Lower leg skin (tissue), 4 donors: ENCODE results near the gene PLCH1. TPM values are rescaled to one million over a fixed set of nuclear protein-coding genes. Genes with fewer than 3 reads are reported as not detected.
A peak's percentile ranks its signal among the peaks of the same experiment; 100 is the strongest.

Experiments used
- DNase-seq, 2 donors: peaks; one replicate each; pipeline ENCODE4 v3.0.0-alpha.2; 2019; ENCODE audit warnings: low spot score in 2 of 2
- H3K4me3 ChIP-seq: fragments of 200-600 bp; sonication (generic); 2 replicates; pipeline ENCODE4 v1.5.1; 2017; ENCODE audit warnings: mild to moderate bottlenecking, low read depth; ENCODE audit not compliant: poor library complexity, severe bottlenecking
- POLR2A ChIP-seq, 2 donors: fragments of 450-650 bp; IDR thresholded peaks; one replicate each; pipeline ENCODE4 v1.6.1; 2016 to 2017; ENCODE audit warnings: antibody characterized with exemption in 2 of 2, mild to moderate bottlenecking in 1 of 2, moderate library complexity in 1 of 2
- WGBS, 2 donors: methylation state at CpG; one replicate each; pipeline ENCODE4 v1.1.5; 2018; 5-methylcytosine and 5-hydroxymethylcytosine counted together
- intact Hi-C: fragments of 100-400 bp; cut with DNase I; formaldehyde crosslinking; loops from one replicate; pipeline ENCODE4 v1.15.0; 2023; ENCODE audit warnings: low total_unique reads
- total RNA-seq, 4 donors: library from RNA; depleted of rRNA; stranded (reverse); fragments of >200 nt; gene quantifications; one replicate each; pipeline ENCODE4 v1.1.0, GENCODE V29; 2016
- TF ChIP-seq, protein P1 (sequence below), 3 donors: fragments of 450-650 bp; IDR thresholded peaks; one replicate each; pipeline ENCODE4 v1.5.1; 2016; ENCODE audit warnings: antibody characterized with exemption in 3 of 3, mild to moderate bottlenecking in 3 of 3, moderate library complexity in 2 of 3

Gene PLCH1
- total RNA-seq, 4 donors from 2014 or later = 0.55 to 1.2 (median 0.79) TPM

DNA sequence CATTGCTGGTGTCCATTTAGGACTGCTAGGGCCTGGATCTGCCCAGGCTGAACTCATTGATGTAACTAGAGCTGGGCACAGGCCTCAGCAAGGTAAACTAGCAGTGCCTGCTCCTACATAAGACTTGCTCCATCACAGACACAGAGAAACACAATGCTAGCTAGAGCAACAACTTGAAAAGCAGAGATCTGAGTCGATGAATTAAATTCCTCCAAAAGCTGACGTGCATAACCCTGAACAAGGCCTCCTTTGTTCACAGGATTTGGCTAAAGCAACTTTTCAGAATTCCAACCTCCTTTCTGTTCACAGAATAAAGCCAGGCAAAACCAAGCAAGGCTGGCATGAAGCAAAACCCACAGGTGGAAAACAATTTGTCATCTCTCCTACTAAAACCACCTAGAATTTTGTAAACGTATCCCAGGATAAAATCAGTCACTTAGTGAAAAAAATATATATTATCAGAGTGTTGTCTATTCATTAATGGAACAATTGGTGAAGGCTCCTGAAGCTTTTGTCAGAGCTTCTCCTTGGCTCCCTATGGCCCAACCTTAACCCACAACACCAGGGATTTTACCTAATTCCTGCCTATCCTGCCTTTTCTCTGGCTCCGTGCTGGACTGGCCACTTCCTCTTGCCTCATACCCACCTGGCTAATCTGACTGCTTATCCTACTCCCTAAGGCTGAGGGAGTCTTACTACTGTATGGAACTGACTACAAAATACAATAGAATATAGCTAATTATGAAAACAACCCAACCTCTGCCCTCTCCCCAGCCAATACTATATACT, 39.9 kb downstream of the PLCH1 start:
- no peak for DNase-seq
- 72 to 77% methylated on average over 4 of the region's 4 CpGs for WGBS, 2 donors
- no peak overlapping the region for H3K4me3 ChIP-seq
- intact Hi-C loops = no loop called here
- no peak for TF ChIP-seq POLR2A (IDR thresholded peaks at IDR 0.05)
- TF ChIP-seq, protein P1, sequence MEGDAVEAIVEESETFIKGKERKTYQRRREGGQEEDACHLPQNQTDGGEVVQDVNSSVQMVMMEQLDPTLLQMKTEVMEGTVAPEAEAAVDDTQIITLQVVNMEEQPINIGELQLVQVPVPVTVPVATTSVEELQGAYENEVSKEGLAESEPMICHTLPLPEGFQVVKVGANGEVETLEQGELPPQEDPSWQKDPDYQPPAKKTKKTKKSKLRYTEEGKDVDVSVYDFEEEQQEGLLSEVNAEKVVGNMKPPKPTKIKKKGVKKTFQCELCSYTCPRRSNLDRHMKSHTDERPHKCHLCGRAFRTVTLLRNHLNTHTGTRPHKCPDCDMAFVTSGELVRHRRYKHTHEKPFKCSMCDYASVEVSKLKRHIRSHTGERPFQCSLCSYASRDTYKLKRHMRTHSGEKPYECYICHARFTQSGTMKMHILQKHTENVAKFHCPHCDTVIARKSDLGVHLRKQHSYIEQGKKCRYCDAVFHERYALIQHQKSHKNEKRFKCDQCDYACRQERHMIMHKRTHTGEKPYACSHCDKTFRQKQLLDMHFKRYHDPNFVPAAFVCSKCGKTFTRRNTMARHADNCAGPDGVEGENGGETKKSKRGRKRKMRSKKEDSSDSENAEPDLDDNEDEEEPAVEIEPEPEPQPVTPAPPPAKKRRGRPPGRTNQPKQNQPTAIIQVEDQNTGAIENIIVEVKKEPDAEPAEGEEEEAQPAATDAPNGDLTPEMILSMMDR (IDR thresholded peaks at IDR 0.05) = no peak

DNA sequence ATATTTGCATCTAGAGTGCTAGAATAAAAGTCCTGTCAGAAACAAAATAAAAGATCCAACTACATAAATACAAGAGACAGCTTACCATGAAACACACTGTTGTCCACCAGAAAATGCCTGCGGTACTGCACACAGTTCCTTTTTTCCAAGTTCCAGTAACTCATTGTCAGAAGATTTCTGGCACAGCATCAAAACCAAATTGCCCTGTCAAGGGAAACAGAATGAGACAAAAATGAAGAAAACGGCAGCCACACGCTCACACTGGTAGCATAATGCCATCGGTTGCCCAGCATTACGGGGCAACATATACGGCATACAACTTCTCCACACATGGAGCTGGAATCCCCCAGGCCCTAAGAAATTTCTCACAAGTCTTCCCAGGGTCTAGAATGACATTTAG, 40.8 kb downstream of the PLCH1 start:
- 64 to 68% methylated on average over 6 of the region's 6 CpGs for WGBS, 2 donors
- TF ChIP-seq POLR2A (IDR thresholded peaks at IDR 0.05) = no peak
- TF ChIP-seq, protein P1 (IDR thresholded peaks at IDR 0.05) = no peak
- H3K4me3 ChIP-seq = no peak overlapping the region
- DNase-seq = peak in 1 of 2 donors; percentile 16
- intact Hi-C loops = no loop called here

DNA sequence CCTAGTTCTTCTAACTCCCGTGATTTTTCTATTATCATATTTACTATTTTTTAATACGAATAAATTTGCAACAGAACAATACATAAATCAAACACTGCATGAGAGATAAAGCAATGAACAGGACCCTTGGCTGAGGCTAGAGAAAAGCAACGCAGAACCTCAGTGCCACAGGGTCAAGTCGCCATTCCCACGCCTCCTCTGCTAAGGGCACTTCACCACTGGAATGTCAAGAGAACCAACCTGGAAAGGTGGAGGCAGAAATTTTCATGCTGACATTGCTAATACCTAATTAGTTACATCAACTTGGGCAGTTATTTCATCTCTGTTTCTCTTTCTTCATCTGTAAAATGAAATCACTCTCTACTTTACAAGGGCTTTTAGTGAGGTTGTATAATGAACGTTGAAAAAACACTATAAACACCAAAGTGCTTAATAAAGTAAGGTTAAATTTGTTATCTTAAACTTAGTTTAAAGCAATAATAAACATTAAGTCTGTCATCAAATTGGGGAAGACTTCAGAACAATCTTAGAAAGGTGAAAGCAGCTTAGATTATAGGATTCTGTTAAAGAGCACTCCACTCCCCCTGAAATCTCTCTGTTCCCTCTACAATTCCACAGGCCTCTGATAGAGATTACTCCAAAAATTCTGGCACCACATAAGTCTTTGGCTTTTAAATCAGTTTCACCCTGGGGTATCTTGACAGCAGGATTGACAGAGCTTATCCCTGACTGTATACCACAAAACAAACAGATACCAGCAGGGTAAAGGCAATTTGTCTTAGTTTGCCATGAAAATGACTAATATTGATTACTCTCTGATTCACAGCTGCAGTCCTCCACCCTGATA, 41.9 kb downstream of the PLCH1 start:
- intact Hi-C loops = no loop called here
- H3K4me3 ChIP-seq = no peak overlapping the region
- WGBS, 2 donors = 77% methylated on average over 6 of the region's 6 CpGs
- no peak for TF ChIP-seq POLR2A (IDR thresholded peaks at IDR 0.05)
- TF ChIP-seq, protein P1 (IDR thresholded peaks at IDR 0.05) = no peak
- no peak for DNase-seq

DNA sequence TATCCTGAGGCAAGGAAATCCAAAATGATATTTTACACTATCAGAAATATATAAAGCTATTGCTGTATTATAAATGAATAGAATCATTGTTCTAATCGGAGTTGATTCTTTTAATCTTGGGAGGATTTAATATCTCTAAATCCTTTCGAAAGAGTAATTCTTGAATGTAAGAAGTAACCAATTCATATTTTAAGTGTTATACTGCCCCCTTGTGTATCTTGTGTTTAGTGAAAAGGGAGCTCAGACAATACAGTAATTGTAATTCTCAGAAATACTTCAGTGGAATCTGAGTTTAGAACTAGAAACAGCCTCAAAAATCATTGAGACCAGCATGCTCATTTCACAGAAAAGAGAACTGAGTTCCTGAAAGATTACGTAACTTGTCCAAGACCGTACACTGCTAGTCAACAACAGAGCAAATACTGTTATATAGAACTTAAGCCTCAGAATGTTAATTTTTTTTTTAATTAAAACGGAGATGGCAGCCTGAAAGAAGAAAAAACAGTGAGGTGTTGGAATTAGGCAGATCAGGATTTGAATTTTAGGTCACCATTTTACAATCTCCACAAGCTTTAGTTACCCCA, 42.9 kb downstream of the PLCH1 start:
- 31 to 32% methylated on average over 5 of the region's 5 CpGs for WGBS, 2 donors
- intact Hi-C loops = loop anchor here (2.0 kb wide), 1 partner anchor 343 kb away; no protein-coding TSS in a partner anchor
- no peak overlapping the region for H3K4me3 ChIP-seq
- TF ChIP-seq, protein P1 (IDR thresholded peaks at IDR 0.05) = no peak
- no peak for TF ChIP-seq POLR2A (IDR thresholded peaks at IDR 0.05)
- no peak for DNase-seq

DNA sequence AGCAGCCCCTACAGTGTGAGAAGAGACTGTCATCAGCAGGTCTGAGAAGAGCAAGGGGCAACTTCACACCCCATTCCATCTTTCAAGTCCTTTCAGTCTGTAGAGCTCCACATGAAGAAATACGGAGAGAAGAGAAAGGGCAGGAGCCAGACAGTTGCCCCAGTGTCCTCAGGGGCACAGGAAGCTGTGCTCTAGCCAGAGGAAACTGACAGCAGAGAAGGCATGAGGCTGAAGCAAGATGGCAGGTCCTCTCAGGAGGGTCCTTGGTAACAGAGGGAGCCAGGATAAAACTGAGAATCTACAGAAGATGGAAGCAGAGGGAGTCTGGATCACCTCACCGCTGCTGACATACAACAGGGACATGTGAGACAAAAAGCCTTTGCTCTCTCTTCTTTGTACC, 47.3 kb downstream of the PLCH1 start:
- WGBS, 2 donors = 86 to 91% methylated on average over 2 of the region's 2 CpGs
- DNase-seq = no peak
- H3K4me3 ChIP-seq = no peak overlapping the region
- TF ChIP-seq POLR2A (IDR thresholded peaks at IDR 0.05) = no peak
- TF ChIP-seq, protein P1 (IDR thresholded peaks at IDR 0.05) = no peak
- intact Hi-C loops = no loop called here
